GM23338 (cell line): ENCODE results near the gene CDK14. TPM values are rescaled to one million over a fixed set of nuclear protein-coding genes. Genes with fewer than 3 reads are reported as not detected.

Experiments used
- ATAC-seq: fragments of 200-7000 bp; cut with Tn5 transposase; 3 replicates; pipeline ENCODE4 v1.9.1; 2020
- DNase-seq: peaks from one replicate; pipeline ENCODE4 v3.0.0-alpha.2; 2015; ENCODE audit warnings: low spot score
- H2AFZ ChIP-seq: fragments of 200-600 bp; sonication (generic); 2 replicates; pipeline ENCODE4 v1.8.0; 2016; ENCODE audit warnings: antibody characterized with exemption, mild to moderate bottlenecking, moderate library complexity
- H3F3A ChIP-seq: fragments of 200-600 bp; sonication (generic); replicated peaks from 2 replicates; pipeline ENCODE4 v1.8.0; 2017; ENCODE audit warnings: antibody characterized with exemption, mixed run types, low read depth
- H3K27ac ChIP-seq: fragments of 200-600 bp; sonication (generic); 2 replicates; pipeline ENCODE4 v1.6.1; 2016; ENCODE audit warnings: low read depth
- H3K27me3 ChIP-seq: fragments of 200-600 bp; sonication (generic); 2 replicates; pipeline ENCODE4 v1.8.0; 2016; ENCODE audit warnings: mild to moderate bottlenecking, mixed run types, moderate library complexity; ENCODE audit not compliant: insufficient read depth
- H3K36me3 ChIP-seq: fragments of 200-600 bp; sonication (generic); 2 replicates; pipeline ENCODE4 v1.8.0; 2016; ENCODE audit warnings: mild to moderate bottlenecking; ENCODE audit not compliant: insufficient read depth
- H3K4me1 ChIP-seq: fragments of 200-600 bp; sonication (generic); 2 replicates; pipeline ENCODE4 v1.8.0; 2016; ENCODE audit warnings: mild to moderate bottlenecking, moderate library complexity; ENCODE audit not compliant: insufficient read depth
- H3K4me2 ChIP-seq: fragments of 200-600 bp; sonication (generic); 2 replicates; pipeline ENCODE4 v1.7.1; 2017; ENCODE audit warnings: mixed run types
- H3K4me3 ChIP-seq: fragments of 200-600 bp; sonication (generic); 2 replicates; pipeline ENCODE4 v1.6.1; 2016; ENCODE audit warnings: mixed run types
- H3K79me2 ChIP-seq: fragments of 200-600 bp; sonication (generic); replicated peaks from 2 replicates; pipeline ENCODE4 v1.8.0; 2017; ENCODE audit warnings: mild to moderate bottlenecking; ENCODE audit not compliant: insufficient read depth
- H3K9me2 ChIP-seq: fragments of 200-600 bp; sonication (generic); 2 replicates; pipeline ENCODE4 v1.8.0; 2017; ENCODE audit not compliant: insufficient read depth
- H4K20me1 ChIP-seq: fragments of 200-600 bp; sonication (generic); replicated peaks from 2 replicates; pipeline ENCODE4 v1.8.0; 2017; ENCODE audit warnings: mild to moderate bottlenecking; ENCODE audit not compliant: insufficient read depth
- H3K27ac Mint-ChIP-seq: 2 replicates; pipeline ENCODE4 v1.8.0; 2020; ENCODE audit warnings: inconsistent platforms, mild to moderate bottlenecking, moderate library complexity, mixed read lengths
- H3K27me3 Mint-ChIP-seq: 3 replicates; pipeline ENCODE4 v1.8.0; 2022; ENCODE audit warnings: low read depth, mild to moderate bottlenecking, moderate library complexity, mixed read lengths, inconsistent platforms; ENCODE audit not compliant: insufficient read depth, poor library complexity
- H3K36me3 Mint-ChIP-seq: 3 replicates; pipeline ENCODE4 v1.8.0; 2021; ENCODE audit warnings: low read depth, mild to moderate bottlenecking, inconsistent platforms, moderate library complexity, mixed read lengths
- H3K4me1 Mint-ChIP-seq: 3 replicates; pipeline ENCODE4 v1.8.0; 2020; ENCODE audit warnings: mild to moderate bottlenecking, inconsistent platforms, mixed read lengths
- H3K4me3 Mint-ChIP-seq: 3 replicates; pipeline ENCODE4 v1.8.0; 2021; ENCODE audit warnings: moderate library complexity, mild to moderate bottlenecking, inconsistent platforms, mixed read lengths
- H3K9me3 Mint-ChIP-seq: 3 replicates; pipeline ENCODE4 v1.8.0; 2020; ENCODE audit warnings: moderate library complexity, mild to moderate bottlenecking, inconsistent platforms, mixed read lengths
- CREB1 ChIP-seq: fragments of 250-450 bp; sonication (Bioruptor Pico); IDR thresholded peaks from 2 replicates; pipeline ENCODE4 v1.5.0; 2020; ENCODE audit warnings: low read depth, mild to moderate bottlenecking, moderate library complexity
- EZH2 ChIP-seq: fragments of 200-600 bp; sonication (generic); IDR thresholded peaks from one replicate; pipeline ENCODE4 v1.8.0; 2017; ENCODE audit warnings: antibody characterized with exemption, mild to moderate bottlenecking, low read depth; ENCODE audit not compliant: unreplicated experiment
- EZH2phosphoT487 ChIP-seq: fragments of 200-600 bp; sonication (generic); IDR thresholded peaks from one replicate; pipeline ENCODE4 v1.8.1; 2018; ENCODE audit warnings: antibody characterized with exemption; ENCODE audit not compliant: unreplicated experiment
- JUNB ChIP-seq: IDR thresholded peaks from one replicate; pipeline ENCODE4 v1.6.1; 2016; ENCODE audit warnings: antibody characterized with exemption; ENCODE audit not compliant: unreplicated experiment
- NANOG ChIP-seq: IDR thresholded peaks from 2 replicates; pipeline ENCODE4 v1.6.1; 2016; ENCODE audit warnings: antibody characterized with exemption, borderline replicate concordance
- POLR2AphosphoS5 ChIP-seq: IDR thresholded peaks from 2 replicates; pipeline ENCODE4 v1.6.1; 2016; ENCODE audit warnings: antibody characterized with exemption, low read depth
- STAT1 ChIP-seq: IDR thresholded peaks from one replicate; pipeline ENCODE4 v1.6.1; 2016; ENCODE audit warnings: antibody characterized with exemption; ENCODE audit not compliant: unreplicated experiment
- polyA plus RNA-seq: library from polyadenylated mRNA; unstranded; fragments of >200 nt; fragmentation: Nextera tagmentation; extraction: Ambion mirVana; gene quantifications from 2 replicates; pipeline ENCODE4 v1.2.1, GENCODE V29; 2016
- total RNA-seq: library from RNA; depleted of rRNA; stranded (reverse); fragments of >200 nt; shearing (Covaris generic); gene quantifications from 2 replicates; pipeline ENCODE4 v1.2.3, GENCODE V29; 2014
- TF ChIP-seq, protein P1 (sequence below): IDR thresholded peaks from 2 replicates; pipeline ENCODE4 v1.6.1; 2016; ENCODE audit warnings: antibody characterized with exemption
- TF ChIP-seq, protein P2 (sequence below), 2 experiments: fragments of 200-600 bp in 1 of 2; sonication (generic) in 1 of 2; conservative IDR thresholded peaks; 2 replicates each; pipeline versions ENCODE4 v1.5.1 to v1.6.1; 2016 to 2017; ENCODE audit warnings: antibody characterized with exemption in 2 of 2, low read depth in 2 of 2, mild to moderate bottlenecking in 2 of 2, moderate library complexity in 1 of 2
- TF ChIP-seq, protein P3 (sequence below): fragments of 250-450 bp; sonication (Bioruptor Pico); IDR thresholded peaks from 2 replicates; pipeline ENCODE4 v1.5.0; 2020; ENCODE audit warnings: mild to moderate bottlenecking, moderate library complexity
- TF ChIP-seq, protein P4 (sequence below): IDR thresholded peaks from one replicate; pipeline ENCODE4 v1.6.1; 2018; ENCODE audit warnings: antibody characterized with exemption; ENCODE audit not compliant: unreplicated experiment

The CDK14 gene
- total and polyA plus RNA-seq, 2 experiments from 2014 or later, result 11.2 to 24.0 TPM

DNA sequence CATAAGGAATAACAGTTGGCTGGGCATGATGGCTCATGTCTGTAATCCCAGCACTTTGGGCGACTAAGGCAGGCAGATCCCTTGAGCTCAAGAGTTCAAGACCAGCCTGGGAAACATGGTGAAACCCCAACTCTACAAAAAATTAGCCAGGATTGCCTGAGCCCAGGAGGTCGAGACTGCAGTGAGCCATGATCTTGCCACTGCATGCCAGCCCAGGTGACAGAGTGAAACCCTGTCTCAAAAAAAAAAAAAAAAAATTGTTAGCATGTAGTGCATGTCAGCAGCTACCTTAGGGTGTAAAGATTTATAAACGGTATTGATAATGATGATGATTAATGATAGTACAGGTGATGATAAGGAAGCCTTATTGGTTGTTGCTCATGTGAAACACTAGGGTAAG is 336.9 kb downstream of the CDK14 start:
- no peak for TF ChIP-seq EZH2phosphoT487
- TF ChIP-seq EZH2, result no peak
- TF ChIP-seq STAT1, result no peak
- TF ChIP-seq, protein P1, sequence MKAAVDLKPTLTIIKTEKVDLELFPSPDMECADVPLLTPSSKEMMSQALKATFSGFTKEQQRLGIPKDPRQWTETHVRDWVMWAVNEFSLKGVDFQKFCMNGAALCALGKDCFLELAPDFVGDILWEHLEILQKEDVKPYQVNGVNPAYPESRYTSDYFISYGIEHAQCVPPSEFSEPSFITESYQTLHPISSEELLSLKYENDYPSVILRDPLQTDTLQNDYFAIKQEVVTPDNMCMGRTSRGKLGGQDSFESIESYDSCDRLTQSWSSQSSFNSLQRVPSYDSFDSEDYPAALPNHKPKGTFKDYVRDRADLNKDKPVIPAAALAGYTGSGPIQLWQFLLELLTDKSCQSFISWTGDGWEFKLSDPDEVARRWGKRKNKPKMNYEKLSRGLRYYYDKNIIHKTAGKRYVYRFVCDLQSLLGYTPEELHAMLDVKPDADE, result no peak
- TF ChIP-seq, protein P2, sequence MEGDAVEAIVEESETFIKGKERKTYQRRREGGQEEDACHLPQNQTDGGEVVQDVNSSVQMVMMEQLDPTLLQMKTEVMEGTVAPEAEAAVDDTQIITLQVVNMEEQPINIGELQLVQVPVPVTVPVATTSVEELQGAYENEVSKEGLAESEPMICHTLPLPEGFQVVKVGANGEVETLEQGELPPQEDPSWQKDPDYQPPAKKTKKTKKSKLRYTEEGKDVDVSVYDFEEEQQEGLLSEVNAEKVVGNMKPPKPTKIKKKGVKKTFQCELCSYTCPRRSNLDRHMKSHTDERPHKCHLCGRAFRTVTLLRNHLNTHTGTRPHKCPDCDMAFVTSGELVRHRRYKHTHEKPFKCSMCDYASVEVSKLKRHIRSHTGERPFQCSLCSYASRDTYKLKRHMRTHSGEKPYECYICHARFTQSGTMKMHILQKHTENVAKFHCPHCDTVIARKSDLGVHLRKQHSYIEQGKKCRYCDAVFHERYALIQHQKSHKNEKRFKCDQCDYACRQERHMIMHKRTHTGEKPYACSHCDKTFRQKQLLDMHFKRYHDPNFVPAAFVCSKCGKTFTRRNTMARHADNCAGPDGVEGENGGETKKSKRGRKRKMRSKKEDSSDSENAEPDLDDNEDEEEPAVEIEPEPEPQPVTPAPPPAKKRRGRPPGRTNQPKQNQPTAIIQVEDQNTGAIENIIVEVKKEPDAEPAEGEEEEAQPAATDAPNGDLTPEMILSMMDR (conservative IDR thresholded peaks at IDR 0.05; ENCODE audit: low read depth in 2 of 2), result no peak
- TF ChIP-seq NANOG, result no peak
- TF ChIP-seq, protein P3, sequence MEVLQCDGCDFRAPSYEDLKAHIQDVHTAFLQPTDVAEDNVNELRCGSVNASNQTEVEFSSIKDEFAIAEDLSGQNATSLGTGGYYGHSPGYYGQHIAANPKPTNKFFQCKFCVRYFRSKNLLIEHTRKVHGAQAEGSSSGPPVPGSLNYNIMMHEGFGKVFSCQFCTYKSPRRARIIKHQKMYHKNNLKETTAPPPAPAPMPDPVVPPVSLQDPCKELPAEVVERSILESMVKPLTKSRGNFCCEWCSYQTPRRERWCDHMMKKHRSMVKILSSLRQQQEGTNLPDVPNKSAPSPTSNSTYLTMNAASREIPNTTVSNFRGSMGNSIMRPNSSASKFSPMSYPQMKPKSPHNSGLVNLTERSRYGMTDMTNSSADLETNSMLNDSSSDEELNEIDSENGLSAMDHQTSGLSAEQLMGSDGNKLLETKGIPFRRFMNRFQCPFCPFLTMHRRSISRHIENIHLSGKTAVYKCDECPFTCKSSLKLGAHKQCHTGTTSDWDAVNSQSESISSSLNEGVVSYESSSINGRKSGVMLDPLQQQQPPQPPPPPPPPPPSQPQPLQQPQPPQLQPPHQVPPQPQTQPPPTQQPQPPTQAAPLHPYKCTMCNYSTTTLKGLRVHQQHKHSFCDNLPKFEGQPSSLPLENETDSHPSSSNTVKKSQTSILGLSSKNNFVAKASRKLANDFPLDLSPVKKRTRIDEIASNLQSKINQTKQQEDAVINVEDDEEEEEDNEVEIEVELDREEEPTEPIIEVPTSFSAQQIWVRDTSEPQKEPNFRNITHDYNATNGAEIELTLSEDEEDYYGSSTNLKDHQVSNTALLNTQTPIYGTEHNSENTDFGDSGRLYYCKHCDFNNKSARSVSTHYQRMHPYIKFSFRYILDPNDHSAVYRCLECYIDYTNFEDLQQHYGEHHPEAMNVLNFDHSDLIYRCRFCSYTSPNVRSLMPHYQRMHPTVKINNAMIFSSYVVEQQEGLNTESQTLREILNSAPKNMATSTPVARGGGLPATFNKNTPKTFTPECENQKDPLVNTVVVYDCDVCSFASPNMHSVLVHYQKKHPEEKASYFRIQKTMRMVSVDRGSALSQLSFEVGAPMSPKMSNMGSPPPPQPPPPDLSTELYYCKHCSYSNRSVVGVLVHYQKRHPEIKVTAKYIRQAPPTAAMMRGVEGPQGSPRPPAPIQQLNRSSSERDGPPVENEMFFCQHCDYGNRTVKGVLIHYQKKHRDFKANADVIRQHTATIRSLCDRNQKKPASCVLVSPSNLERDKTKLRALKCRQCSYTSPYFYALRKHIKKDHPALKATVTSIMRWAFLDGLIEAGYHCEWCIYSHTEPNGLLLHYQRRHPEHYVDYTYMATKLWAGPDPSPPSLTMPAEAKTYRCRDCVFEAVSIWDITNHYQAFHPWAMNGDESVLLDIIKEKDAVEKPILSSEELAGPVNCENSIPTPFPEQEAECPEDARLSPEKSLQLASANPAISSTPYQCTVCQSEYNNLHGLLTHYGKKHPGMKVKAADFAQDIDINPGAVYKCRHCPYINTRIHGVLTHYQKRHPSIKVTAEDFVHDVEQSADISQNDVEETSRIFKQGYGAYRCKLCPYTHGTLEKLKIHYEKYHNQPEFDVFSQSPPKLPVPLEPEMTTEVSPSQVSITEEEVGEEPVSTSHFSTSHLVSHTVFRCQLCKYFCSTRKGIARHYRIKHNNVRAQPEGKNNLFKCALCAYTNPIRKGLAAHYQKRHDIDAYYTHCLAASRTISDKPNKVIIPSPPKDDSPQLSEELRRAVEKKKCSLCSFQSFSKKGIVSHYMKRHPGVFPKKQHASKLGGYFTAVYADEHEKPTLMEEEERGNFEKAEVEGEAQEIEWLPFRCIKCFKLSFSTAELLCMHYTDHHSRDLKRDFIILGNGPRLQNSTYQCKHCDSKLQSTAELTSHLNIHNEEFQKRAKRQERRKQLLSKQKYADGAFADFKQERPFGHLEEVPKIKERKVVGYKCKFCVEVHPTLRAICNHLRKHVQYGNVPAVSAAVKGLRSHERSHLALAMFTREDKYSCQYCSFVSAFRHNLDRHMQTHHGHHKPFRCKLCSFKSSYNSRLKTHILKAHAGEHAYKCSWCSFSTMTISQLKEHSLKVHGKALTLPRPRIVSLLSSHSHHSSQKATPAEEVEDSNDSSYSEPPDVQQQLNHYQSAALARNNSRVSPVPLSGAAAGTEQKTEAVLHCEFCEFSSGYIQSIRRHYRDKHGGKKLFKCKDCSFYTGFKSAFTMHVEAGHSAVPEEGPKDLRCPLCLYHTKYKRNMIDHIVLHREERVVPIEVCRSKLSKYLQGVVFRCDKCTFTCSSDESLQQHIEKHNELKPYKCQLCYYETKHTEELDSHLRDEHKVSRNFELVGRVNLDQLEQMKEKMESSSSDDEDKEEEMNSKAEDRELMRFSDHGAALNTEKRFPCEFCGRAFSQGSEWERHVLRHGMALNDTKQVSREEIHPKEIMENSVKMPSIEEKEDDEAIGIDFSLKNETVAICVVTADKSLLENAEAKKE (CRISPR knock-in tag), result no peak
- TF ChIP-seq POLR2AphosphoS5, result no peak
- TF ChIP-seq JUNB, result no peak
- TF ChIP-seq, protein P4, sequence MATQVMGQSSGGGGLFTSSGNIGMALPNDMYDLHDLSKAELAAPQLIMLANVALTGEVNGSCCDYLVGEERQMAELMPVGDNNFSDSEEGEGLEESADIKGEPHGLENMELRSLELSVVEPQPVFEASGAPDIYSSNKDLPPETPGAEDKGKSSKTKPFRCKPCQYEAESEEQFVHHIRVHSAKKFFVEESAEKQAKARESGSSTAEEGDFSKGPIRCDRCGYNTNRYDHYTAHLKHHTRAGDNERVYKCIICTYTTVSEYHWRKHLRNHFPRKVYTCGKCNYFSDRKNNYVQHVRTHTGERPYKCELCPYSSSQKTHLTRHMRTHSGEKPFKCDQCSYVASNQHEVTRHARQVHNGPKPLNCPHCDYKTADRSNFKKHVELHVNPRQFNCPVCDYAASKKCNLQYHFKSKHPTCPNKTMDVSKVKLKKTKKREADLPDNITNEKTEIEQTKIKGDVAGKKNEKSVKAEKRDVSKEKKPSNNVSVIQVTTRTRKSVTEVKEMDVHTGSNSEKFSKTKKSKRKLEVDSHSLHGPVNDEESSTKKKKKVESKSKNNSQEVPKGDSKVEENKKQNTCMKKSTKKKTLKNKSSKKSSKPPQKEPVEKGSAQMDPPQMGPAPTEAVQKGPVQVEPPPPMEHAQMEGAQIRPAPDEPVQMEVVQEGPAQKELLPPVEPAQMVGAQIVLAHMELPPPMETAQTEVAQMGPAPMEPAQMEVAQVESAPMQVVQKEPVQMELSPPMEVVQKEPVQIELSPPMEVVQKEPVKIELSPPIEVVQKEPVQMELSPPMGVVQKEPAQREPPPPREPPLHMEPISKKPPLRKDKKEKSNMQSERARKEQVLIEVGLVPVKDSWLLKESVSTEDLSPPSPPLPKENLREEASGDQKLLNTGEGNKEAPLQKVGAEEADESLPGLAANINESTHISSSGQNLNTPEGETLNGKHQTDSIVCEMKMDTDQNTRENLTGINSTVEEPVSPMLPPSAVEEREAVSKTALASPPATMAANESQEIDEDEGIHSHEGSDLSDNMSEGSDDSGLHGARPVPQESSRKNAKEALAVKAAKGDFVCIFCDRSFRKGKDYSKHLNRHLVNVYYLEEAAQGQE, result no peak
- no peak for TF ChIP-seq CREB1
- no peaks in the 10 kb centered on the region for H3K27me3 Mint-ChIP-seq
- no peaks in the 10 kb centered on the region for H3K27me3 ChIP-seq

More for the DNA sequence above, 336.9 kb downstream of the CDK14 start:
- DNase-seq (no peak), ATAC-seq (no peak)
- H3K36me3 ChIP-seq, result 0 out of 2 replicates have a peak, but pooled peaks cover 5% of the 10 kb centered on the region
- H3K79me2 ChIP-seq, result no peaks in the 10 kb centered on the region
- no peaks in the 10 kb centered on the region for H4K20me1 ChIP-seq
- H3K27ac ChIP-seq, result no peak overlapping the region
- peaks cover 5% of the 10 kb centered on the region; the same call in 1 of the 2 replicates for H3K9me2 ChIP-seq
- Mint-ChIP-seq H3K4me1 (peaks cover 8% of the 10 kb centered on the region; the same call in 2 of the 3 replicates), H3K4me3 (no peak overlapping the region), H3K36me3 (peaks cover 6% of the 10 kb centered on the region; the same call in 2 of the 3 replicates), H3K27ac (no peak overlapping the region), H3K9me3 (peaks cover 4% of the 10 kb centered on the region; the same call in 1 of the 3 replicates)
- no peak overlapping the region for H2AFZ ChIP-seq
- no peak overlapping the region for H3K4me2 ChIP-seq
- H3K4me3 ChIP-seq, result no peak overlapping the region
- H3K4me1 ChIP-seq, result no peaks in the 10 kb centered on the region
- H3F3A ChIP-seq, result no peaks in the 10 kb centered on the region
